Measurements from ENCODE around the gene SAP25.

Gene SAP25

DNA sequence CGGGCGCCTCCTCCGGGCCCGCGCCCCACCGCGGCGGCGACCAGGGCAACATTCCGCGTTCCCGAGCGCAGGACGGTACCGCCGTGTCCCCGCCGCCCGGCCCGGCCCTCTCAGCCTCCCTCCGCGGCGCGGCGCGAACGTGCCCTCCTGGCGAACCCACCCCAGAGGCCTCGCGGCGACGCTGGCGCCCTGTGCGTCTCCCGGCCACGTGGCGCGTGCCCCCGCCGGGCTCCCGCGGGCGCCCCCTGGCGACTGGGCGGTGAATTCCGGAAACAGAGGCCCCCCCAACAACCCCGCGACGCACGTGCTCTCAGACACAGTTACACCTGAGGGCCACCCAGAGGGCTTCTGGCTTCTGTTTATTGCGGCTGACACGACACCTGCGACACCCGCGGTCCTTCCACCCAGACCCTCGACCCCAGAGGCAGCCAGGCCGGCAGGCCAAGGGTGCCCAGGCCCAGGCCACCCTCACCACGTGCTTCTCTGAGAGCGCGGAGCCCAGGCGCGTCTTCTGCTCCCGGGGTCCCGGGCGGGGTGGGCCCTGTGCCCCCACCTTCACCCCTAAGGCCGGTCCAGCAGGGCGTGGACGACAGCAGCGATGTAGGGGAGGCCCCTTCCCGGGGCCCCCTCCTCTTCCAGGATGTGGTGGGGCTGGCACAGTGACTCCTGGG, at the start of gene SAP25:
TSS of gene SAP25 (minus strand) at position 210 of the 671 bp plus-strand sequence. CDS start at position 52, 158 bp downstream.
- no peak for DNase-seq

- DNase-seq, result no peak
Observed at GRCh38 chr7:100621554-100621953, 47.9 kb upstream of the SAP25 start.

GRCh38 chr7:100620804-100621203, 47.1 kb upstream of the SAP25 start:
- DNase-seq, result no peak

DNA sequence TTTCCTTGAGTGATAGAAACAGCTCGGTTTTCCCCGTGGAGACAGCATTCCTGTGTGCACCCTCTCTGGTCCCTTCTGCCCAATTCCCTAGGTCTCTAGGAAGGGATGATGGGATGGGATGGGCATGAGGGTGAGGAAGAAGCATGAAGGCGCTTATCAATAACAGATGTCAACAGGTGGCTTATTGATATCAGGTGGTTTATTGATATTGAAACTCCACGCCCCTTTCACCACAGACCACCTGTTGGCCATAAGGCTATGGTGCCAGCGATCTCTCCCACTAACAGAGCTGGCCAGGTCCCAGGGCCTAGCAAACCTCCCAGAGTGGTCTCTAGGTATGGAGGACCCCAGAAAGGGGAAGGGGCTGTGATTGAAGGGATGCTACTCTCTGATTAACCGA, 46.5 kb upstream of the SAP25 start:
- no peak for DNase-seq

DNA sequence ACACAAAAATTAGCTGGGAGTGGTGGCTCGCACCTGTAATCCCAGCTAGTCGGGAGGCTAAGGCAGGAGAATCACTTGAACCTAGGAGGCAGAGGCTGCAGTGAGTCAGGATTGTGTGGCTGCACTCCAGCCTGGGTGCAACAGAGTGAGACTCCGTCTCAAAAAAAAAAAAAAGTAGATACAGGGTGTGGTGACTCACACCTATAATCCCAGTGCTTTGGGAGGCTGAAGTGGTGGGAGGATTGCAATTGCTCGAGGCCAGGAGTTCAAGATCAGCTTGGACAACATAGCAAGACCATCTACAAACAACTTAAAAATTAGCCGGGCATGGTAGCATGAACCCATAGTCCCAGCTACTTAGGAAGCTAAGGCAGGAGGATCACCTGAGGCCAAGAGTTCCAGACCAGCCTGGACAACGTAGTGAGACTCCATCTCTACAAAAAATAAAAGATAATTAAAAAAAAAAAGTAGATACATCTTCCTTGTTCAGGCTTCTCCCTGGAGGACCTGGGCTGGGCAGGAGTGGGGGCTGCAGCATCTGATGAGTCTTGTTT, 40.7 kb upstream of the SAP25 start:
- DNase-seq, result no peak

GRCh38 chr7:100613412-100614175, 39.9 kb upstream of the SAP25 start:
- DNase-seq, result no peak

- DNase-seq, result no peak
Observed at GRCh38 chr7:100612730-100613390, 39.2 kb upstream of the SAP25 start.

GRCh38 chr7:100611983-100612729, 38.5 kb upstream of the SAP25 start, which contains the start of gene MOSPD3:
Gene MOSPD3 (plus strand): TSS chr7:100612540. CDS start chr7:100612792, 252 bp downstream.
- DNase-seq, result peak; percentile 83

- DNase-seq, result no peak
Observed at GRCh38 chr7:100609958-100610357, 36.3 kb upstream of the SAP25 start.

GRCh38 chr7:100607111-100607510, 33.4 kb upstream of the SAP25 start:
- DNase-seq, result no peak

GRCh38 chr7:100606313-100606712, 32.6 kb upstream of the SAP25 start:
- no peak for DNase-seq

DNA sequence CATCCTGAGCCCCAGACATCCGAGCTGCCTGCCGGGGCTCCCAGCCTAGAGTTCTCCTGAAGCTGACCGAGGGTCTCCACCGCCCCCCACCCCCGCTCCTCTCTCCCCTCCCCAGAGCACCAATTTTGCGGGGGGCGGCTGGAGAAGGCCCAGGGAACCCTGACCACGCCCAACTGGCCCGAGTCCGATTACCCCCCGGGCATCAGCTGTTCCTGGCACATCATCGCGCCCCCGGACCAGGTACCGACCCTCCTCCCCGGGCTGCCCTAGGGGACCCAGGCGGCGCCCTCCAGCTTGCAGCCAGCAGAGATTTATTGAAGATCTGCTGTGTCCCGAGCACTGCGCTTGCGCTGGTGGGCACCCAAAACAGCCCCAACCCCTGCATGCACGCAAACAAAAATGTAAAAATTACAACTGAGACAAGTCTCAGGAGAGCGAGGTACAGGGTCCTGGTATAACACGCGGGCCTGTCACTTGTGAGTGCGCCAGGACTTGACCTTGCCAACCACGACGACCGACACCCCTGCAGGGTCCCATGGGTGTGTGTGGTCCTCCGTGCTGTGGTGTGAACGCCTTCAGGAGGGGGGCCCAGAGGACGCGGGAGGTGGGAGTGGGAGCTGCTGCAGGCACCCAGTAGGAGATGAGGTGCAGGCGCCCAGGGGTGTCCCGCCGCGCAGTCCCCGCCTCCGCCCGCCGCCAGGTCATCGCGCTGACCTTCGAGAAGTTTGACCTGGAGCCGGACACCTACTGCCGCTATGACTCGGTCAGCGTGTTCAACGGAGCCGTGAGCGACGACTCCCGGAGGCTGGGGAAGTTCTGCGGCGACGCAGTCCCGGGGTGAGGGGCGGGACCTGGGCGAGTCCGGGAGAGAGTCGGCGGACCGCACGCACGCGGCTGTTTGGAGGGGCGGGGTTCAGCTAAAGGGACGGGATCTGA, 31.5 kb upstream of the SAP25 start:
- DNase-seq, result no peak

DNA sequence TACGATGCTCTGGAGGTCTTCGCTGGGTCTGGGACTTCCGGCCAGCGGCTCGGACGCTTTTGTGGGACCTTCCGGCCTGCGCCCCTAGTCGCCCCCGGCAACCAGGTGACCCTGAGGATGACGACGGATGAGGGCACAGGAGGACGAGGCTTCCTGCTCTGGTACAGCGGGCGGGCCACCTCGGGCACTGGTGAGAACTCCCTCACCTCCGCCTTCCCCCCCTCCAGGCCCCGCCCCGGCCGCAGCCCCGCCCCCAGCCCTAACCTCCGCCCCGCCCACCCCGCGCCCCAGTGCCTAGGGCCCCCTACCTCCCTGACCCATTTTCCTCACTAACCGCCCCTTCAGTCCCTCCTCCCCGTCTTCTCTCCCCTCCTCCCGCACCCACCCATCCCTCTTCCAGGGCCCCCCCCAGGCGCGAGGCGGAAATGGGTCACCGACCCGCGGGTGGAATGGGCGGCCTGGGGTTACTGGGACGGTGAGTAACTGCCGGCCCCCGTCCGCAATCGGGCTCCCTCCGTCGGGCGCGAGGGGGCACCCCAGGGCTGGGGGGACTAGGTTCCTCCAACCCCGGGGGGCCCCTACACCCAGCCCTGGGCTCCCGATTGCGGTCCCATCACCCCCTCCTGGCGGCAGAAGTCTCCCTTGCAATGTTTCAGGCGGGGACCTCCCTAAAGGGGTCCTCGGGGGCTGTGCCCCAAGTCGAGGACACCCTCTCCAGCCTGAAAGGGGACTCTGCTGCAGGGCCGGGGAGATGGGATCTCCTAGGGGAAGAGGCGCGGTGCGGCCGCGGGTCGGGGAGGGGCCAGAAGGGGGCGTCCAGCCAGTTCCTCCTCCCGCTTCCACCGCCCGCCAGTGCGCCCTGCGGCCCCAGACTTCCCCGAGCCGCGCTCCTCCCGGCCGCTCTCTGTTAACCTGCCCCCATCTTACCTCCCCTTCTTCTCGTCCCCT, 30.6 kb upstream of the SAP25 start:
- DNase-seq, result peak; percentile 25

- DNase-seq, result no peak
Observed at GRCh38 chr7:100603726-100604027, 30.0 kb upstream of the SAP25 start.

- DNase-seq, result no peak
Observed at GRCh38 chr7:100602889-100603725, 29.4 kb upstream of the SAP25 start.

- no peak for DNase-seq
Observed at GRCh38 chr7:100600730-100601038, 27.0 kb upstream of the SAP25 start.

- no peak for DNase-seq
Observed at GRCh38 chr7:100599911-100600729, 26.4 kb upstream of the SAP25 start.

DNA sequence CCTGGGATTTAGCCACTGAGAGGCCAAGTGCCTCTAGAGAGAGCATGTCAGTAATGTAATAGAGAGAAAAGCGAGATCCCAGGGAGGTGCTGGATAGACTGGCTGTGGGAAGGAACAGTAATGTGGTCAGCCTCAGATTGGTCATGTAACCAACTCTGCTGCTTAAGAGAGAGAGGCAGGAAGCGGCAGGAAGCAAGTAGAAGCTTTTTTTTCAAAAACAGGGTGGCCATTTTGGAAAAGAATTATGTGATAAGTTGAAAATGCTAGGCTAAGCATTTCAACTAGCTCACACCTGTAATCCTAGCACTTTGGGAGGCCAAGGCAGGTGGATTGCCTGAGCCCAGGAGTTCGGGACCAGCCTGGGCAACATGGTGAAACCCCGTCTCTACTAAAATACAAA, 24.7 kb upstream of the SAP25 start:
- no peak for DNase-seq

- no peak for DNase-seq
Observed at GRCh38 chr7:100595188-100595587, 21.5 kb upstream of the SAP25 start.
